Endodermal cell (in vitro differentiated cells): ENCODE results near the gene FAM222B. TPM values are rescaled to one million over a fixed set of nuclear protein-coding genes. Genes with fewer than 3 reads are reported as not detected.
A peak's percentile ranks its signal among the peaks of the same experiment; 100 is the strongest.

Experiments
- DNase-seq: peaks from one replicate; pipeline ENCODE4 v3.0.0-alpha.2; 2017
- H3K27ac ChIP-seq: 2 replicates; pipeline ENCODE4 v1.5.1; 2013; ENCODE audit warnings: mild to moderate bottlenecking, low read depth, low read length, moderate library complexity
- H3K27me3 ChIP-seq: 2 replicates; pipeline ENCODE4 v1.6.1; 2013; ENCODE audit warnings: mild to moderate bottlenecking, low read length, moderate library complexity; ENCODE audit not compliant: insufficient read depth, control insufficient read depth, poor library complexity, severe bottlenecking
- H3K36me3 ChIP-seq: 2 replicates; pipeline ENCODE4 v1.7.0; 2013; ENCODE audit warnings: mild to moderate bottlenecking, low read length, moderate library complexity; ENCODE audit not compliant: control insufficient read depth, insufficient read depth
- H3K4me1 ChIP-seq: one replicate; pipeline ENCODE4 v1.7.0; 2013; ENCODE audit warnings: low read length; ENCODE audit not compliant: control insufficient read depth, insufficient read depth
- H3K4me3 ChIP-seq: 2 replicates; pipeline ENCODE4 v1.5.1; 2013; ENCODE audit warnings: mild to moderate bottlenecking, low read length, moderate library complexity
- H3K9ac ChIP-seq: 2 replicates; pipeline ENCODE4 v1.6.1; 2013; ENCODE audit warnings: mild to moderate bottlenecking, low read length, moderate library complexity; ENCODE audit not compliant: poor library complexity, severe bottlenecking; ENCODE audit errors: extremely low read depth
- H3K9me3 ChIP-seq: 2 replicates; pipeline ENCODE4 v1.6.1; 2013; ENCODE audit warnings: mild to moderate bottlenecking, low read length, moderate library complexity; ENCODE audit not compliant: control insufficient read depth
- H3K27ac Mint-ChIP-seq: 2 replicates; pipeline ENCODE4 v1.8.0; 2020; ENCODE audit warnings: mixed read lengths
- H3K27me3 Mint-ChIP-seq: 2 replicates; pipeline ENCODE4 v1.8.0; 2021; ENCODE audit warnings: mild to moderate bottlenecking, mixed read lengths; ENCODE audit not compliant: insufficient read depth
- H3K36me3 Mint-ChIP-seq: 2 replicates; pipeline ENCODE4 v1.8.0; 2020; ENCODE audit warnings: low read depth, mixed read lengths
- H3K4me1 Mint-ChIP-seq: 2 replicates; pipeline ENCODE4 v1.8.0; 2020; ENCODE audit warnings: mixed read lengths
- H3K4me3 Mint-ChIP-seq: 2 replicates; pipeline ENCODE4 v1.8.0; 2020; ENCODE audit warnings: mild to moderate bottlenecking, moderate library complexity, mixed read lengths
- H3K9me3 Mint-ChIP-seq: 2 replicates; pipeline ENCODE4 v1.8.0; 2020; ENCODE audit warnings: mild to moderate bottlenecking, mixed read lengths
- CTCF ChIP-seq: fragments of 200-600 bp; sonication (generic); conservative IDR thresholded peaks from 2 replicates; pipeline ENCODE4 v1.5.0; 2021; ENCODE audit warnings: antibody characterized with exemption, mild to moderate bottlenecking
- WGBS, 2 experiments: methylation state at CpG; one replicate each; pipeline versions ENCODE4 v1.1.5 to v1.1.7; 2013; ENCODE audit warnings: missing lambda C conversion rate in 2 of 2, mixed read lengths in 1 of 2; ENCODE audit not compliant: insufficient coverage in 1 of 2, insufficient read length in 1 of 2; 5-methylcytosine and 5-hydroxymethylcytosine counted together
- total RNA-seq, 2 donors: library from RNA; stranded (reverse); fragmentation: NEBNext Ultra II Directional in 1 of 2; extraction: Animal tissue kit (Norgen Biotek cat#: 25700) in 1 of 2; gene quantifications; 2 replicates in 1 of 2; 3 replicates in 1 of 2; pipeline ENCODE4 v1.2.1, GENCODE V29; 2021

Gene FAM222B
- total RNA-seq, 2 donors from 2014 or later, result 59.2 to 75.7 TPM

DNA sequence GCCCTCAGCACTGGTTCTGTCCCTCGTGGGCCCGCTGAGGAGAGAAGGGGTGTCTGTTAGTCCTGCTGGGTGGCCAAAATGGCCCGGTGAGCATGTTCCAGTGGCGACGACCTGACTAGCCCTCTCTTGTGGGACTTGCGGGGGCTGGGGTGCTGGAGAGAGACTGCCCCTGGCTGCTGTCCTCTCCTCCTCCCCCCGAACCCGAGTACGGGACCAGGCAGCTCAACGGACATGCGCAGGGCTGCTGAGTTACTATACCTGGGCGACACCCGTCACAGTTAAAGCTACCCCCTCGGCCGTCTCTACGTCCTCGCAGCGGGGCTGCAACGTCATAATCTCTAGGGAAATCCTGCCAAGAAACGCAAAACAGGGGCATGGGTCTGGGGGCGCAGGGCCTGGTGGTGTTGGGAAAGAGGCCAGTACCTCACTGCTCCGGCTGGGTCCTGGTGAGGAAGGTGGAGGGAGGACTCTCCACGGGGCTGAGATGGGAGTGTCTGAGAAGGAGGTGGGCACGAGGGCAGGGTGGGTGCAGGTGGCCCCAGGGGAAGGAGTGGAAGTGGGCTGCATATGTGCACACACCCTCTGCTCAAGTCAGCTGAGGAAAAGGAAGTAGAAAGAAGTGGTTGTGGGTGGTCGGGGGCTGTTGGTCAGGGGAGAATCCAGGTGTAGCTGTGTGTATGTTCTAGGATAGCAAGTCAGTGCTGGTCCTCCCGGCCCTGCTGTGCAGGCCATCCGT, 41.5 kb upstream of the FAM222B start:
- Histone ChIP-seq H3K4me1 (no peaks in the 10 kb centered on the region), H3K9ac (no peak overlapping the region), H3K9me3 (no peaks in the 10 kb centered on the region), H3K4me3 (no peak overlapping the region), H3K27me3 (no peaks in the 10 kb centered on the region), H3K36me3 (peaks cover 61% of the 10 kb centered on the region), H3K27ac (no peak overlapping the region)
- Mint-ChIP-seq H3K4me3 (no peak overlapping the region), H3K4me1 (peaks cover 1% of the 10 kb centered on the region), H3K27me3 (no peaks in the 10 kb centered on the region), H3K27ac (peak overlapping the region; percentile 26), H3K9me3 (no peaks in the 10 kb centered on the region), H3K36me3 (peaks cover 51% of the 10 kb centered on the region)
- TF ChIP-seq CTCF, result no peak
- no peak for DNase-seq
- 93 to 99% methylated on average over 10 to 27 of the region's 27 CpGs for WGBS, 2 experiments

GRCh38 chr17:28882154-28882895, 39.7 kb upstream of the FAM222B start:
- WGBS, 2 experiments, result 94% methylated on average over 2 to 18 of the region's 18 CpGs
- H3K9me3 Mint-ChIP-seq, result peaks cover 6% of the 10 kb centered on the region

DNA sequence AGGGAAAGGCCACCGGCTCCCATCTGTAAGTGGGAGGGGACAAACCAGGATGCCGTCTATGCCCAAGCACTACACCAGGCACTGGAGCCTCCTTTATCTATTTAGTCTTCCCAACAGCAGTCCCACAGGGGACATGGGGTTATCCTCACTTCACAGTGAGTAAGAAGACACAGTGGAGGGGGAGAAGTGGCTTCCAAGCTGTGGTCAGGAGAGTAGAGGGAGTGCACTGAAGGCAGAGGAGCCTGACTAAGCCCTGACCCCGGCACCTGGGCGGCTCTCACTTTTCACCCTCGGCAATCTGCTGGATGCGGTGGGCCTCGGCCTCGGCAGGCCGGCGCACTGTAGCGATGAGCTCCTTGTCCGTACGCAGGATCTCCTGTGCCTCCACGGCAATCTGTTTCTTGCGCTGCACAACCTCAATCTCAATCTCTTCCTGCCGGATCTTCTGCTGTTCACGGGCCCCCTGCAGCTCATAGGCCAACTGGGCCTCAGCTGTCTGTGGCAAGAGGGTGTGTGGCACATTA, 39.0 kb upstream of the FAM222B start:
- H3K4me1 ChIP-seq, result no peaks in the 10 kb centered on the region
- H3K27ac Mint-ChIP-seq, result no peak overlapping the region
- H3K9me3 ChIP-seq, result peaks cover 4% of the 10 kb centered on the region
- no peaks in the 10 kb centered on the region for H3K27me3 Mint-ChIP-seq
- no peak overlapping the region for H3K27ac ChIP-seq
- H3K4me3 ChIP-seq, result no peak overlapping the region
- no peak overlapping the region for H3K9ac ChIP-seq
- H3K4me3 Mint-ChIP-seq, result no peak overlapping the region
- H3K4me1 Mint-ChIP-seq, result peaks cover 2% of the 10 kb centered on the region
- no peaks in the 10 kb centered on the region for H3K27me3 ChIP-seq
- DNase-seq, result no peak
- WGBS, 2 experiments, result 95% methylated on average over 10 to 17 of the region's 17 CpGs
- peaks cover 8% of the 10 kb centered on the region for H3K9me3 Mint-ChIP-seq
- peaks cover 65% of the 10 kb centered on the region for H3K36me3 ChIP-seq
- H3K36me3 Mint-ChIP-seq, result peaks cover 62% of the 10 kb centered on the region
- TF ChIP-seq CTCF, result no peak

More at GRCh38 chr17:28882154-28882895, 39.7 kb upstream of the FAM222B start:
- no peak for TF ChIP-seq CTCF
- Mint-ChIP-seq H3K27ac (no peak overlapping the region), H3K4me3 (no peak overlapping the region), H3K36me3 (peaks cover 60% of the 10 kb centered on the region), H3K27me3 (no peaks in the 10 kb centered on the region), H3K4me1 (peaks cover 2% of the 10 kb centered on the region)
- no peak overlapping the region for H3K4me3 ChIP-seq
- DNase-seq, result no peak
- peaks cover 65% of the 10 kb centered on the region for H3K36me3 ChIP-seq
- H3K4me1 ChIP-seq, result no peaks in the 10 kb centered on the region
- no peak overlapping the region for H3K9ac ChIP-seq
- no peaks in the 10 kb centered on the region for H3K27me3 ChIP-seq
- H3K9me3 ChIP-seq, result peaks cover 4% of the 10 kb centered on the region
- no peak overlapping the region for H3K27ac ChIP-seq
